Stimulated activated CD8-positive, alpha-beta memory T cell treated with anti-CD3 and anti-CD28 coated beads, Interleukin-4, amount 100 ng/mL, for 1 hour (primary cell): ENCODE results near the gene ELK3.

Experiments
- DNase-seq, 2 donors: peaks; one replicate each; pipeline ENCODE4 v3.0.0-alpha.2; 2020; ENCODE audit warnings: low read depth in 2 of 2, low spot score in 1 of 2

The ELK3 gene

GRCh38 chr12:96234591-96235483 is 40.7 kb downstream of the ELK3 start:
- DNase-seq, result no peak

DNA sequence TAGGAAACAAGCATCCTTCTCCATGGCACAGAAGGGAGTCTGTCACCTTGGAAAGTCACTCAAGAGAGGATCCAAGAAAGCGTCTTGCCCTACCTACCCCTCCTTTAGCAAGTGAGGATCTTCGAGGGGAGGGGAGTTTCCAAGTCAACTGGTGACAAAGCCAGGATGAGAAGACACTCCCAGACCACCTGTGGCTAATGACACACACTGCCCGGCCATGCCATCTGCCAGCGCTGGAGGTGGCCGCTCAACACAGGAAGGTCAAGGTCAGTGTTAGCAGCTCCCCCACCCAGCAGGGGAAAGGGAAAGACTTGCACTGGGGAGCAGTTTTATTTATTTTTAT is 41.3 kb downstream of the ELK3 start:
- DNase-seq, result no peak

- DNase-seq, result no peak
Observed at GRCh38 chr12:96236221-96236822, 42.1 kb downstream of the ELK3 start.

DNA sequence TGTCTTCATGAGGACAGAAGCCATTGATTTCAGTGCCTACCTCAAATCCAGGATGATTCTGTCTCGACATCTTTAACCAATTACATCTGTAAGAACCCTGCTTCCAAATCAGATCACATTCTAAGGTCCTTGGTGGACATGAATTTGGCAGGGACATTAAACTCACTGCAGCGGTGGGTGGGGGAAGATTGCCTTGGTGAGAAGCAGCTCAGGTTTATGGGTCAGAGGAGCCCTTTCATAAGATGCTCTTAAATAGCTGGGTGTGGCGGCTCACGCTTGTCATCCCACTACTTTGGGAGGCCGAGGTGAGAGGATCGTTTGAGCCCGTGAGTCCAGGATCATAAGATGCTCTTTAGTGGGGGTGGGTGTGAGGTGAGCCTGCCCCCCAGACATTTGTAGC is 42.9 kb downstream of the ELK3 start:
- DNase-seq, result no peak

DNA sequence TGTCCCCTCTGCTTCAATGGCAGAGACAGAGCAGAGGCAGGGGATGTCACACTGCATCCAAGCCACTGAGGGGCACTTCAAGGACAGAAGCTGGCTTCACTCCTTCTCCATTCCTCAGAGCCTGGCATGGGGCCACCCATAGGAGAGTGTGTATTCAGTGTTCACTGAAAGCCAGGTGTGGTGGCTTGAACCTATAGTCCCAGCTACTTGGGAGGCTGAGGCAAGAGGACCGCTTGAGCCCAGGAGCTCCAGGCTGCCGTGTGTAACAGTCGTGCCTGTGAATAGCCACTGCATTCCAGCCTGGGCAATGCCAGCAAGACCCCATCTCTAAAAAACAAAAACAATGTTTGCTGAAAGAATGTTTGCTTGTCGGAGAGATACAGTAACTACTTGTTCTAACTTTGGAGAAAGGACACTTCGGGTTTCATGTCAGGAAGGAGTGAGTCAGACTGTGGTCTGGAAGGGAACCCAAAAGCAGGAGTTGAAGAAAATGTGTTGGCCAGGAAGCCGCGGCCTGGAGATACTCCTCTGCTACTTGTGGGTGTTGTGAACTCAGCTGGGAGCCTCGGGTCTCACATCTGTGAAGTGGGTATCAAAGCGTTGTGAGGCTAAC is 43.4 kb downstream of the ELK3 start:
- peak; percentile 21 to 27 for DNase-seq

- no peak for DNase-seq
Observed at GRCh38 chr12:96238336-96239047, 44.3 kb downstream of the ELK3 start.

- no peak for DNase-seq
Observed at GRCh38 chr12:96239711-96240635, 45.8 kb downstream of the ELK3 start.

GRCh38 chr12:96240656-96241055 is 46.5 kb downstream of the ELK3 start:
- no peak for DNase-seq

GRCh38 chr12:96241431-96241830 is 47.3 kb downstream of the ELK3 start:
- DNase-seq, result no peak

DNA sequence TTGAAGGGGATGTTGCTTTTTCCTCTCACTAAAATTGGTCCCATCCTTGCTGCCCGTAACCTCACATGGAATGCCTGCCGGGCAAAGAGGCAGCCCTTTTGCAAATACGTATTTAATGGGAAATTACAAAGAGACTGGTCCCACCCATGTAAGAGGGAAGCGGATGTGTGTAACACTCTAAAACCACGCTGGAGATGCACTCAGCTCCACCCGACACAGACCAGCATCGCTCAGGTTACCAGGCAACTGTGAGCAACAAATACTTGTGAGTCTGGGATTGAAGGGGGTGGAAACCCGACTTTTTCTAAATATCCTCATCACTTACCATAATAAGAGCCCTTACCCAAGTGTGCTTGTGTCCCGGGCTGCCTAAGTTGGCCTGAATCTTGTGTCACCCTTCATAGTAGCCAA is 47.7 kb downstream of the ELK3 start:
- DNase-seq, result peak; percentile 29 to 44

- DNase-seq, result no peak
Observed at GRCh38 chr12:96242597-96242996, 48.4 kb downstream of the ELK3 start.

- DNase-seq, result no peak
Observed at GRCh38 chr12:96244826-96245225, 50.7 kb downstream of the ELK3 start.

- no peak for DNase-seq
Observed at GRCh38 chr12:96246926-96247505, 52.8 kb downstream of the ELK3 start.

GRCh38 chr12:96247563-96247962 is 53.4 kb downstream of the ELK3 start:
- no peak for DNase-seq

- no peak for DNase-seq
Observed at GRCh38 chr12:96248136-96248931, 54.2 kb downstream of the ELK3 start.

DNA sequence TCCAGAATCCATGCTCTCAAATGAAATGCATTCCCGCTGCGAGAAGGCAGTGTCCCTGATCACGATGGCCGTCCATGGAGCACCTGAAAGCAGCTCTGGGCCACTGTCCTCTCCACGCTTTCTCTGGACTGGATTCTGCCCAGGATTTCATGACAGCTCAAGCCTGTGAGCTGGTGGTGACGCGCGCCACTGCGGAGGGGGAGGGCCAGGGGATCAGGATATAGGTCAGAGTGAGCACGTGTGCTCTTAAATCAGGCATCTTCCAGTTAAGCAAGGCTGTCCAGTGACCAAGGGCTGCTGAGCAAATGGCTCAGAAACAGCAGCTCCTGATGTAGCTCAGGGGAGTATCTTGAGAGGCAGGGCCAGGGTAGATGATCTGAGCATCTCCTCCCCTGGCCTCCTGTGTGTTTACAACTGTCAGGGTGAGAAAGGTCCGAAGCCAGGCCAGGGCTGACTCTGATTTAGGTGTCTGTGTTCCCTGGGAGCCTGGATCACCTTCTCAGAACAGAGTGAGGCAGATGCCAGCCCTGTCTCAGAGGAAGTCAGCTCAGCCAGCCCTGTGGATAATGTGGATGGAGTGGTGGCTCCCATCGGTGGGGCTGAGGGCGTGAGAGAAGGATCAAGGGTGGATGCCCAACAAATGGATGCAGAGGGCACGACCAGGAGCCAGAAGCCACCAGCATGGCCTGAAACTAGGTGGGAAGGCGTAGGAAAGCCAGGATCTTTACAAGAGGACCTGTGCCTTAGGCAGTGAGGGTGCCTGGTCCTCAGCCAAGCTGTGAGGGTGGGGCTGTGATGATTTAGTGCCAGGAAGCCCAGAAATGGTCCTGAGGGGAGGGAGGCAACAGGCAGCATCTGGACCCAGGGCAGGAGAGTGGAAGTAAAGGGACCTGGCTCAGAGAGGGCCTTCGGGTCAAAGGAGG is 55.3 kb downstream of the ELK3 start:
- no peak for DNase-seq

- no peak for DNase-seq
Observed at GRCh38 chr12:96250119-96250685, 56.0 kb downstream of the ELK3 start.

- no peak for DNase-seq
Observed at GRCh38 chr12:96255077-96255476, 60.9 kb downstream of the ELK3 start.
